H9 (cell line): ENCODE measurements around the gene TULP3. TPM values are rescaled to one million over a fixed set of nuclear protein-coding genes. Genes with fewer than 3 reads are reported as not detected.

Experiments
- DNase-seq: peaks from one replicate; pipeline ENCODE4 v3.0.0-alpha.2; 2017
- H2AFZ ChIP-seq: one replicate; pipeline ENCODE4 v1.6.1; 2013; ENCODE audit warnings: mild to moderate bottlenecking, low read length, control low read depth, moderate library complexity
- H2AK5ac ChIP-seq: 2 replicates; pipeline ENCODE4 v1.6.1; 2013; ENCODE audit warnings: low read length, control low read depth, mixed read lengths; ENCODE audit not compliant: insufficient read length
- H2BK120ac ChIP-seq: one replicate; pipeline ENCODE4 v1.6.1; 2013; ENCODE audit warnings: low read depth, mild to moderate bottlenecking, low read length, control low read depth, inconsistent platforms; ENCODE audit not compliant: poor library complexity, severe bottlenecking
- H2BK12ac ChIP-seq: 2 replicates; pipeline ENCODE4 v1.6.1; 2013; ENCODE audit warnings: low read length, control low read depth, mixed read lengths, low read depth; ENCODE audit not compliant: insufficient read length
- H2BK15ac ChIP-seq: 2 replicates; pipeline ENCODE4 v1.6.1; 2013; ENCODE audit warnings: low read depth, low read length, control low read depth
- H2BK20ac ChIP-seq: one replicate; pipeline ENCODE4 v1.6.1; 2013; ENCODE audit warnings: low read depth, mild to moderate bottlenecking, low read length, control low read depth, inconsistent platforms; ENCODE audit not compliant: poor library complexity, severe bottlenecking
- H2BK5ac ChIP-seq: 2 replicates; pipeline ENCODE4 v1.6.1; 2013; ENCODE audit warnings: low read length, control low read depth, mixed read lengths; ENCODE audit not compliant: insufficient read length
- H3K14ac ChIP-seq: 2 replicates; pipeline ENCODE4 v1.6.1; 2013; ENCODE audit warnings: low read length, control low read depth; ENCODE audit not compliant: insufficient read depth
- H3K18ac ChIP-seq: 2 replicates; pipeline ENCODE4 v1.6.1; 2013; ENCODE audit warnings: low read depth, mild to moderate bottlenecking, mixed read lengths, low read length, control low read depth; ENCODE audit not compliant: insufficient read length
- H3K23ac ChIP-seq: 2 replicates; pipeline ENCODE4 v1.6.1; 2013; ENCODE audit warnings: low read length, control low read depth, mixed read lengths, low read depth; ENCODE audit not compliant: insufficient read length
- H3K23me2 ChIP-seq: 2 replicates; pipeline ENCODE4 v1.6.1; 2013; ENCODE audit warnings: low read depth, mild to moderate bottlenecking, mixed read lengths, low read length, control low read depth; ENCODE audit not compliant: insufficient read length, poor library complexity, severe bottlenecking
- H3K27ac ChIP-seq: 2 replicates; pipeline ENCODE4 v1.5.1; 2013; ENCODE audit warnings: low read length, control low read depth, mixed read lengths, low read depth; ENCODE audit not compliant: insufficient read length
- H3K27me3 ChIP-seq: 2 replicates; pipeline ENCODE4 v1.6.1; 2013; ENCODE audit warnings: low read length, control low read depth, inconsistent platforms; ENCODE audit not compliant: insufficient read depth
- H3K4ac ChIP-seq: 2 replicates; pipeline ENCODE4 v1.6.1; 2013; ENCODE audit warnings: low read depth, mild to moderate bottlenecking, control low read depth, inconsistent platforms, low read length, moderate library complexity
- H3K4me1 ChIP-seq: 2 replicates; pipeline ENCODE4 v1.6.1; 2013; ENCODE audit warnings: low read length, control low read depth, inconsistent platforms; ENCODE audit not compliant: insufficient read depth
- H3K4me2 ChIP-seq: 2 replicates; pipeline ENCODE4 v1.6.1; 2013; ENCODE audit warnings: low read length, control low read depth, mixed read lengths; ENCODE audit not compliant: insufficient read length, insufficient read depth
- H3K56ac ChIP-seq: 2 replicates; pipeline ENCODE4 v1.6.1; 2013; ENCODE audit warnings: low read depth, mild to moderate bottlenecking, mixed read lengths, low read length, control low read depth; ENCODE audit not compliant: insufficient read length
- H3K79me1 ChIP-seq: 2 replicates; pipeline ENCODE4 v1.6.1; 2013; ENCODE audit warnings: low read depth, mild to moderate bottlenecking, moderate library complexity, low read length, control low read depth, inconsistent platforms; ENCODE audit not compliant: insufficient read depth, poor library complexity, severe bottlenecking
- H3K79me2 ChIP-seq: 2 replicates; pipeline ENCODE4 v1.6.1; 2013; ENCODE audit warnings: low read length, control low read depth, inconsistent platforms; ENCODE audit not compliant: insufficient read depth
- H3K9ac ChIP-seq: 2 replicates; pipeline ENCODE4 v1.6.1; 2013; ENCODE audit warnings: low read length, control low read depth, mixed read lengths; ENCODE audit not compliant: insufficient read length; ENCODE audit errors: extremely low read depth
- H3K9me3 ChIP-seq: one replicate; pipeline ENCODE4 v1.6.1; 2013; ENCODE audit warnings: low read depth, low read length, inconsistent platforms; ENCODE audit not compliant: control insufficient read depth
- H3T11ph ChIP-seq: one replicate; pipeline ENCODE4 v1.6.1; 2013; ENCODE audit warnings: mild to moderate bottlenecking, low read length, control low read depth, inconsistent platforms
- H4K20me1 ChIP-seq: one replicate; pipeline ENCODE4 v1.6.1; 2013; ENCODE audit not compliant: control insufficient read depth, insufficient read length, insufficient read depth
- H4K5ac ChIP-seq: 2 replicates; pipeline ENCODE4 v1.6.1; 2013; ENCODE audit warnings: low read depth, mild to moderate bottlenecking, mixed read lengths, low read length, control low read depth; ENCODE audit not compliant: insufficient read length
- H4K8ac ChIP-seq: replicated peaks from 2 replicates; pipeline ENCODE4 v1.6.1; 2013; ENCODE audit warnings: low read length, control low read depth, mixed read lengths, low read depth; ENCODE audit not compliant: insufficient read length
- H4K91ac ChIP-seq: 2 replicates; pipeline ENCODE4 v1.6.1; 2013; ENCODE audit warnings: low read depth, mild to moderate bottlenecking, moderate library complexity, mixed read lengths, low read length, control low read depth; ENCODE audit not compliant: insufficient read length
- H3K27ac Mint-ChIP-seq, 3 experiments: 2 replicates in 2 of 3; 3 replicates in 1 of 3; pipeline ENCODE4 v1.8.0; 2020 to 2021; ENCODE audit warnings: mixed read lengths in 3 of 3, mild to moderate bottlenecking in 1 of 3, moderate library complexity in 1 of 3
- H3K27me3 Mint-ChIP-seq: 2 replicates; pipeline ENCODE4 v1.8.0; 2021; ENCODE audit warnings: low read depth, mild to moderate bottlenecking, moderate library complexity, mixed read lengths
- H3K36me3 Mint-ChIP-seq, 3 experiments: 2 replicates in 2 of 3; 3 replicates in 1 of 3; pipeline ENCODE4 v1.8.0; 2020 to 2021; ENCODE audit warnings: low read depth in 3 of 3, mixed read lengths in 3 of 3; ENCODE audit not compliant: insufficient read depth in 1 of 3
- H3K4me1 Mint-ChIP-seq, 2 experiments: 2 replicates each; pipeline ENCODE4 v1.8.0; 2020; ENCODE audit warnings: mixed read lengths in 2 of 2
- H3K4me3 Mint-ChIP-seq, 2 experiments: 2 replicates in 1 of 2; 3 replicates in 1 of 2; pipeline ENCODE4 v1.8.0; 2020 to 2021; ENCODE audit warnings: mild to moderate bottlenecking in 2 of 2, mixed read lengths in 2 of 2, moderate library complexity in 1 of 2
- H3K9me3 Mint-ChIP-seq, 2 experiments: 2 replicates in 1 of 2; 3 replicates in 1 of 2; pipeline ENCODE4 v1.8.0; 2020; ENCODE audit warnings: mild to moderate bottlenecking in 2 of 2, mixed read lengths in 2 of 2, moderate library complexity in 1 of 2
- CTCF ChIP-seq: fragments of 200-600 bp; sonication (generic); conservative IDR thresholded peaks from 3 replicates; pipeline ENCODE4 v1.8.0; 2021; ENCODE audit warnings: antibody characterized with exemption, mild to moderate bottlenecking
- WGBS: extraction: QIAGEN DNeasy Blood & Tissue Kit; methylation state at CpG from one replicate; pipeline ENCODE4 v1.1.7; 2013; ENCODE audit warnings: missing lambda C conversion rate, low lambda C conversion rate, mixed read lengths; ENCODE audit not compliant: insufficient read length; ENCODE audit errors: extremely low coverage; 5-methylcytosine and 5-hydroxymethylcytosine counted together
- total RNA-seq: library from RNA; stranded (reverse); gene quantifications from 2 replicates; pipeline ENCODE4 v1.2.1, GENCODE V29; 2021

Gene TULP3
- total RNA-seq, 1 experiment from 2014 or later = 22.3 TPM

- H2AK5ac ChIP-seq = no peak overlapping the region
Observed at GRCh38 chr12:2934371-2934770, 43.7 kb downstream of the TULP3 start.

More at GRCh38 chr12:2934371-2934770, 43.7 kb downstream of the TULP3 start:
- H3K79me1 ChIP-seq = no peaks in the 10 kb centered on the region
- no peak overlapping the region for H2BK15ac ChIP-seq
- H4K91ac ChIP-seq = no peak overlapping the region
- no peak overlapping the region for H2AFZ ChIP-seq
- no peak for TF ChIP-seq CTCF
- no peak overlapping the region for H3K18ac ChIP-seq
- H3K27ac ChIP-seq = no peak overlapping the region
- H3K4me1 ChIP-seq = no peaks in the 10 kb centered on the region
- H2BK20ac ChIP-seq = no peak overlapping the region
- no peaks in the 10 kb centered on the region for H3K23me2 ChIP-seq
- no peak overlapping the region for H3T11ph ChIP-seq
- no peak overlapping the region for H3K4me3 Mint-ChIP-seq
- no peak overlapping the region for H2BK5ac ChIP-seq
- no peak overlapping the region for H3K4ac ChIP-seq
- no peaks in the 10 kb centered on the region for H4K20me1 ChIP-seq
- no peaks in the 10 kb centered on the region for H3K9me3 Mint-ChIP-seq
- peaks cover 3 to 54% (median 52%) of the 10 kb centered on the region in 3 experiments for H3K36me3 Mint-ChIP-seq
- no peak overlapping the region for H2BK120ac ChIP-seq
- H3K4me1 Mint-ChIP-seq = no peaks in the 10 kb centered on the region
- no peak overlapping the region for H4K5ac ChIP-seq
- no peaks in the 10 kb centered on the region for H3K79me2 ChIP-seq
- no peaks in the 10 kb centered on the region for H3K9me3 ChIP-seq
- H2BK12ac ChIP-seq = no peak overlapping the region
- no peak for DNase-seq
- no peak overlapping the region for H3K56ac ChIP-seq
- H4K8ac ChIP-seq = no peak overlapping the region
- no peaks in the 10 kb centered on the region for H3K27me3 ChIP-seq
- no peak overlapping the region for H3K23ac ChIP-seq
- H3K27me3 Mint-ChIP-seq = no peaks in the 10 kb centered on the region
- H3K4me2 ChIP-seq = no peak overlapping the region
- H3K14ac ChIP-seq = no peak overlapping the region
- no peak overlapping the region for H3K9ac ChIP-seq
- H3K27ac Mint-ChIP-seq = no peak overlapping the region
- no CpG with 5 or more reads among the region's 6 CpGs for WGBS
